WERI-Rb-1 (cell line): ENCODE measurements around the gene GRIK2.

Source experiments
- DNase-seq: peaks from one replicate; pipeline ENCODE4 v3.0.0-alpha.2; 2020
- H3K27ac ChIP-seq: fragments of 250-450 bp; sonication (Bioruptor Pico); 2 replicates; pipeline ENCODE4 v1.5.1; 2020; ENCODE audit warnings: mild to moderate bottlenecking, moderate library complexity
- H3K27me3 ChIP-seq: fragments of 250-450 bp; sonication (Bioruptor Pico); 2 replicates; pipeline ENCODE4 v1.5.1; 2021; ENCODE audit warnings: mild to moderate bottlenecking, low read depth, moderate library complexity; ENCODE audit not compliant: insufficient read depth, severe bottlenecking
- H3K36me3 ChIP-seq: fragments of 250-450 bp; sonication (Bioruptor Pico); 2 replicates; pipeline ENCODE4 v1.5.1; 2020; ENCODE audit warnings: mild to moderate bottlenecking, moderate library complexity
- H3K4me3 ChIP-seq: 2 replicates; pipeline ENCODE4 v1.5.1; 2011; ENCODE audit warnings: low read depth, mild to moderate bottlenecking, control low read depth, low read length
- H3K9me3 ChIP-seq: fragments of 250-450 bp; sonication (Bioruptor Pico); 2 replicates; pipeline ENCODE4 v1.5.1; 2021; ENCODE audit warnings: mild to moderate bottlenecking, moderate library complexity; ENCODE audit not compliant: severe bottlenecking
- TF ChIP-seq, protein P1 (sequence below): IDR thresholded peaks from 2 replicates; pipeline ENCODE4 v1.5.1; 2011; ENCODE audit warnings: low read depth, mild to moderate bottlenecking, control low read depth, inconsistent platforms, low read length

Gene GRIK2

DNA sequence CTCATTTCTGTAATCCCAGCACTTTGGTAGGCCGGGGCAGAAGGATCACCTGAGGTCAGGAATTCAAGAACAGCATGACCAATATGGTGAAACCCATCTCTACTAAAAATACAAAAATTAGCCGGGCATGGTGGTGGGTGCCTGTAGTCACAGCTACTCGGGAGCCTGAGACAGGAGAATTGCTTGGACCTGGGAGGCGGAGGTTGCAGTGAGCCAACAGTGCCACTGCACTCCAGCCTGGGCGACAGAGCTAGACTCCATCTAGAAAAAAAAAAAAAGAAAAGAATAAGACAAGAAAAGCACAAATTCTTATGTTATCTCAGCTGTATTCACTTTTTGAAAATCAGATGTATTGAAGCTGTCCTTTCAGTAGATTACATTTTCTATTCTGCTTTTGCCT, 289.4 kb downstream of the GRIK2 start:
- no peaks in the 10 kb centered on the region for H3K9me3 ChIP-seq
- no peaks in the 10 kb centered on the region for H3K27me3 ChIP-seq
- TF ChIP-seq, protein P1, sequence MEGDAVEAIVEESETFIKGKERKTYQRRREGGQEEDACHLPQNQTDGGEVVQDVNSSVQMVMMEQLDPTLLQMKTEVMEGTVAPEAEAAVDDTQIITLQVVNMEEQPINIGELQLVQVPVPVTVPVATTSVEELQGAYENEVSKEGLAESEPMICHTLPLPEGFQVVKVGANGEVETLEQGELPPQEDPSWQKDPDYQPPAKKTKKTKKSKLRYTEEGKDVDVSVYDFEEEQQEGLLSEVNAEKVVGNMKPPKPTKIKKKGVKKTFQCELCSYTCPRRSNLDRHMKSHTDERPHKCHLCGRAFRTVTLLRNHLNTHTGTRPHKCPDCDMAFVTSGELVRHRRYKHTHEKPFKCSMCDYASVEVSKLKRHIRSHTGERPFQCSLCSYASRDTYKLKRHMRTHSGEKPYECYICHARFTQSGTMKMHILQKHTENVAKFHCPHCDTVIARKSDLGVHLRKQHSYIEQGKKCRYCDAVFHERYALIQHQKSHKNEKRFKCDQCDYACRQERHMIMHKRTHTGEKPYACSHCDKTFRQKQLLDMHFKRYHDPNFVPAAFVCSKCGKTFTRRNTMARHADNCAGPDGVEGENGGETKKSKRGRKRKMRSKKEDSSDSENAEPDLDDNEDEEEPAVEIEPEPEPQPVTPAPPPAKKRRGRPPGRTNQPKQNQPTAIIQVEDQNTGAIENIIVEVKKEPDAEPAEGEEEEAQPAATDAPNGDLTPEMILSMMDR = no peak

DNA sequence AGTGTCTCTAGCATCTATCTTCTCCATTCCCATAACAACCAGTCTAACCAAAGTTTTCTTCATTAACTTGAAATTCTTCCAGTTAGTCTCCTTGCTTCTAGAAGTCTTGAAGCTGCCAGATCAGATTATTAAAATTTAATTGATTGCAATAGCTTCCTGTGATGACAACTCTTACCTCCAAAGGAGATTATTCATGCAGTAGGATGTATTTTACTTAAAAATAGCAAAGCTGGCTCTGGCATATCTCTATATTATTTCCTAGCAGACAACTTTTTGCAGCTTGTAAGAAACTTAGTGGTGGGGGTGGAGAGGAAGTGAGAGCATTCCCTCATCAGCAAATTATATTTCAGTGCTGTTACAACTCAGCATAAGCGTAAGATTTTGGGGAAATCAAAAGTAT, 290.4 kb downstream of the GRIK2 start:
- no peak for DNase-seq
- no peaks in the 10 kb centered on the region for H3K9me3 ChIP-seq
- H3K36me3 ChIP-seq = no peaks in the 10 kb centered on the region
- no peaks in the 10 kb centered on the region for H3K27me3 ChIP-seq
- H3K4me3 ChIP-seq = no peak overlapping the region
- TF ChIP-seq, protein P1 = no peak
- no peak overlapping the region for H3K27ac ChIP-seq

More for the DNA sequence above, 289.4 kb downstream of the GRIK2 start:
- Histone ChIP-seq H3K4me3 (no peak overlapping the region), H3K27ac (no peak overlapping the region), H3K36me3 (no peaks in the 10 kb centered on the region)
- DNase-seq = no peak

- no peaks in the 10 kb centered on the region for H3K36me3 ChIP-seq
- H3K27me3 ChIP-seq = no peaks in the 10 kb centered on the region
- TF ChIP-seq, protein P1 = no peak
- DNase-seq = no peak
- no peak overlapping the region for H3K4me3 ChIP-seq
- no peaks in the 10 kb centered on the region for H3K9me3 ChIP-seq
- no peak overlapping the region for H3K27ac ChIP-seq
Observed at GRCh38 chr6:101686653-101687052, 293.1 kb downstream of the GRIK2 start.

- no peak for DNase-seq
Observed at GRCh38 chr6:101689156-101689555, 295.6 kb downstream of the GRIK2 start.

DNA sequence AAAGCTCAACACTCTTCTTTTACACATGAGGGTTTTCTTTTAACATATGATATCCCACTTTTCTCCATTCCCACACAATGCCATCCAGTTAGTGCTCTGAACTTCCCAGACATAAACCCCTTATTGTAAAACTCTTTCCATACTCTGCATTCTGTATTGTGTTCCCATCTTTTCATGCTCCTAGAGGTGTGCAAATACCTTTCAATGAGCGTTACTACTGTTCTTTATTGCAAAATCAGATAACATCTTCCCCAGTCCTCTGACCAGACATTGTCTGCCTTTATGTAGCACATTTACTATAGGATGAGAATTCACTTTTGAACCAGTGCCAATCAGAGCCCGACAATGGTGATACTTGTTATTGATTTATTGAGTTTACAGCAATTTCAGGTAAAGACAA, 296.2 kb downstream of the GRIK2 start:
- TF ChIP-seq, protein P1 = no peak
- Histone ChIP-seq H3K9me3 (no peaks in the 10 kb centered on the region), H3K36me3 (no peaks in the 10 kb centered on the region), H3K27me3 (no peaks in the 10 kb centered on the region), H3K4me3 (no peak overlapping the region), H3K27ac (no peak overlapping the region)
- no peak for DNase-seq

More at GRCh38 chr6:101689156-101689555, 295.6 kb downstream of the GRIK2 start:
- Histone ChIP-seq H3K4me3 (no peak overlapping the region), H3K27ac (no peak overlapping the region), H3K36me3 (no peaks in the 10 kb centered on the region), H3K27me3 (no peaks in the 10 kb centered on the region), H3K9me3 (no peaks in the 10 kb centered on the region)
- TF ChIP-seq, protein P1 = no peak

- H3K9me3 ChIP-seq = no peaks in the 10 kb centered on the region
- no peaks in the 10 kb centered on the region for H3K36me3 ChIP-seq
- H3K4me3 ChIP-seq = no peak overlapping the region
- no peaks in the 10 kb centered on the region for H3K27me3 ChIP-seq
- no peak for DNase-seq
- TF ChIP-seq, protein P1 = no peak
- H3K27ac ChIP-seq = no peak overlapping the region
Observed at GRCh38 chr6:101700655-101701054, 307.1 kb downstream of the GRIK2 start.
